ENCODE measurements around the gene NBPF26.
"Not testable (repeated sequence)": the region's sequence is repeated elsewhere in the genome, so short reads cannot be mapped to it uniquely, and the experiment has no call there.

The NBPF26 gene

DNA sequence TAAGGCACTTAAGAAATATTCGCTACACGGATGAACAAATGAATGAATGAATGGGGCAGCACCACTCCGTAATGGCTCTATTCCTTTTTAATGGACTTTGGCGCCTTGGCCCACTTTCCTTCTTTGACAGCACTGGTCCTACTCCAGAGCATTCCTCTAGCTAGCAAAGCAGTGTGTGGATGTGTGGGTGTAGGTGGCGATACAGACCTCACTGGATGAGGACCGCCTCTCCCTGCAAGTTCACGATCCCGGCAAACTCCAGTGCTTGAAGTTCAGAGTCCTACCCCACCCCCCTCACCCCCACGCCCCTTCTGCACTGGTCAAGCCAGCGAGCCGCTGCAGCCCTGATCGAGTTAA is 409 bp upstream of the NBPF26 start:
- CTCF ChIA-PET; POLR2A ChIA-PET; H3K27ac ChIP-seq (ENCODE audit: insufficient read depth in 1 of 2, low read depth in 1 of 2, low read length in 2 of 2, poor library complexity in 1 of 2, severe bottlenecking in 2 of 2); H3K36me3 ChIP-seq (ENCODE audit: control insufficient read depth in 4 of 4, insufficient read depth in 4 of 4, low read length in 3 of 4); H3K9me3 ChIP-seq (ENCODE audit: control extremely low read depth in 1 of 5, control insufficient read depth in 4 of 5, insufficient read depth in 2 of 5, low read depth in 1 of 5, low read length in 4 of 5); H3K4me1 ChIP-seq (ENCODE audit: control extremely low read depth in 1 of 4, control insufficient read depth in 4 of 4, insufficient read depth in 4 of 4, low read length in 3 of 4); H3K27me3 ChIP-seq (replicated peaks in 2 of 5; ENCODE audit: control insufficient read depth in 4 of 5, insufficient read depth in 5 of 5, low read length in 4 of 5); DNase-seq: not testable (repeated sequence)
- peak overlapping the region in 1 of 7 experiments; percentile 58 for H3K4me3 ChIP-seq (ENCODE audit: control insufficient read depth in 1 of 7, extremely low read depth in 1 of 7, insufficient read depth in 4 of 7, low read depth in 2 of 7, low read length in 6 of 7)
- no CpG with 5 or more reads among the region's 12 CpGs for WGBS (ENCODE audit: insufficient coverage)

DNA sequence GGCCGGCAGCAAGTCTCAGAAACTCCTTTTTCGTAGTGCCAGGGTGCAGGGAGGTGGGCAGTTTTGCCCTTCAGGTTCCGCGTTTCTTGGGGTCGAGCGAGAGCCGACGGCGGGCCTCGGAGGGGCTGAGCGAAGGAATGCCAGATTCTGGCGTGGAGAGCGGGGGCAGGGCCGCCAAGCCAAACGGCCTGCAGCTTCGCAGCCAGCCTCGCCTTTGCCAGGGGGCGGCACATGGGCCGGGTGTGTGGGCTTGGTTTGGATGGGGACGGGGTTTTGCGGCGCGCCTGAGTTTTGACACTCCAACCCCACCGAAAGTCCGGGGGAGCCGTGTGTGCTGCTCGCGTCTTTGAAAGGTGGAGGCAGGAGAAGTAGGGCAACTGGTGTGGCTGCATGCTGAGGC is 762 bp downstream of the NBPF26 start:
- no CpG with 5 or more reads among the region's 28 CpGs for WGBS (ENCODE audit: insufficient coverage)
- Histone ChIP-seq H3K4me3 (ENCODE audit: control insufficient read depth in 1 of 7, extremely low read depth in 1 of 7, insufficient read depth in 4 of 7, low read depth in 2 of 7, low read length in 6 of 7) (peak overlapping the region in 5 of 7 experiments; percentile 49 to 78 (median 65)), H3K27ac (ENCODE audit: insufficient read depth in 1 of 2, low read depth in 1 of 2, low read length in 2 of 2, poor library complexity in 1 of 2, severe bottlenecking in 2 of 2) (peak overlapping the region in 1 of 2 experiments; percentile 34)
- POLR2A ChIA-PET; H3K36me3 ChIP-seq (ENCODE audit: control insufficient read depth in 4 of 4, insufficient read depth in 4 of 4, low read length in 3 of 4); CTCF ChIA-PET; DNase-seq; H3K27me3 ChIP-seq (replicated peaks in 2 of 5; ENCODE audit: control insufficient read depth in 4 of 5, insufficient read depth in 5 of 5, low read length in 4 of 5); H3K9me3 ChIP-seq (ENCODE audit: control extremely low read depth in 1 of 5, control insufficient read depth in 4 of 5, insufficient read depth in 2 of 5, low read depth in 1 of 5, low read length in 4 of 5); H3K4me1 ChIP-seq (ENCODE audit: control extremely low read depth in 1 of 4, control insufficient read depth in 4 of 4, insufficient read depth in 4 of 4, low read length in 3 of 4): not testable (repeated sequence)

DNA sequence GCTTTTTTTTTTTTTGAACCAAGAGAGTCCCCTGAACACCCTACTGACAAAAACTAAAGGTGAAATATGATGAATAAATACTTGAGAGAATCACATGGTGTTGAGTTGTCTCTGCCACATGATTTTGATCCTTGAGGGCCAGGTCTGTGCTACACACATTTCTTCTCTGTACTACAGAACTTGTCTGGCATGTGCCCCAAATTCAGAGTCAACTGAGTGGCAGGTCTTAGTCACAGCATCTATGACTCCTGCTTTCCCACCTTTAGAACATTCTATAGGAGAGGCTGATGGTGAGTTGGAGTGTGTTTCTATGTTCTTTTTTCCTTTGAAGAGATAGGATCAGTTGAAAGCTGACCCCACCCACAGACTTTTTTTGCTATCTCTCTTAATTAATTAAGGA is 5.1 kb downstream of the NBPF26 start:
- H3K36me3 ChIP-seq (ENCODE audit: control insufficient read depth in 4 of 4, insufficient read depth in 4 of 4, low read length in 3 of 4); POLR2A ChIA-PET; H3K9me3 ChIP-seq (ENCODE audit: control extremely low read depth in 1 of 5, control insufficient read depth in 4 of 5, insufficient read depth in 2 of 5, low read depth in 1 of 5, low read length in 4 of 5); DNase-seq; CTCF ChIA-PET; H3K27ac ChIP-seq (ENCODE audit: insufficient read depth in 1 of 2, low read depth in 1 of 2, low read length in 2 of 2, poor library complexity in 1 of 2, severe bottlenecking in 2 of 2); H3K4me1 ChIP-seq (ENCODE audit: control extremely low read depth in 1 of 4, control insufficient read depth in 4 of 4, insufficient read depth in 4 of 4, low read length in 3 of 4); H3K27me3 ChIP-seq (replicated peaks in 2 of 5; ENCODE audit: control insufficient read depth in 4 of 5, insufficient read depth in 5 of 5, low read length in 4 of 5); H3K4me3 ChIP-seq (ENCODE audit: control insufficient read depth in 1 of 7, extremely low read depth in 1 of 7, insufficient read depth in 4 of 7, low read depth in 2 of 7, low read length in 6 of 7): not testable (repeated sequence)

DNA sequence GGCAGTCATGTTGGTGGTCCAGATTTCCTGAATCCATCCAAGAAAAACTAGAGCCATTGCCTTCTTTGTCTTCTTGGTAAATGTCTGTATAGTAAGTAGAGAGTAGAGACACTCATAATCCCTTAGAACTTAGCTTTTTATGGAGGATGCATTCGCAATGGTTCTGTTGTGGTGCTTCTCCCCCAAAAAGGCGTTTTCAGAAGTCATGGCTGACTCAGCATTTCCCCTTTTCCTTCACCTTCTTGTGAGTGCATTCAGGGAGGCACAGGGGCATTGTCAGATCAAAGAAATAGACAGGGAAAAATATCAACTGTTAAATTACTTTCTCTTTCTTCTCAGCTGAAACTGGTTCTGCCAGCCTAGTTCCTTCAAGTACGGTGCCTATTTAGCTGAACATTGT is 45.3 kb downstream of the NBPF26 start:
- CTCF ChIA-PET; H3K4me3 ChIP-seq (ENCODE audit: control insufficient read depth in 1 of 7, extremely low read depth in 1 of 7, insufficient read depth in 4 of 7, low read depth in 2 of 7, low read length in 6 of 7); H3K4me1 ChIP-seq (ENCODE audit: control extremely low read depth in 1 of 4, control insufficient read depth in 4 of 4, insufficient read depth in 4 of 4, low read length in 3 of 4); DNase-seq; H3K27ac ChIP-seq (ENCODE audit: insufficient read depth in 1 of 2, low read depth in 1 of 2, low read length in 2 of 2, poor library complexity in 1 of 2, severe bottlenecking in 2 of 2); H3K36me3 ChIP-seq (ENCODE audit: control insufficient read depth in 4 of 4, insufficient read depth in 4 of 4, low read length in 3 of 4); H3K9me3 ChIP-seq (ENCODE audit: control extremely low read depth in 1 of 5, control insufficient read depth in 4 of 5, insufficient read depth in 2 of 5, low read depth in 1 of 5, low read length in 4 of 5); H3K27me3 ChIP-seq (replicated peaks in 2 of 5; ENCODE audit: control insufficient read depth in 4 of 5, insufficient read depth in 5 of 5, low read length in 4 of 5); POLR2A ChIA-PET: not testable (repeated sequence)
- WGBS (ENCODE audit: insufficient coverage): no CpG with 5 or more reads among the region's 3 CpGs

DNA sequence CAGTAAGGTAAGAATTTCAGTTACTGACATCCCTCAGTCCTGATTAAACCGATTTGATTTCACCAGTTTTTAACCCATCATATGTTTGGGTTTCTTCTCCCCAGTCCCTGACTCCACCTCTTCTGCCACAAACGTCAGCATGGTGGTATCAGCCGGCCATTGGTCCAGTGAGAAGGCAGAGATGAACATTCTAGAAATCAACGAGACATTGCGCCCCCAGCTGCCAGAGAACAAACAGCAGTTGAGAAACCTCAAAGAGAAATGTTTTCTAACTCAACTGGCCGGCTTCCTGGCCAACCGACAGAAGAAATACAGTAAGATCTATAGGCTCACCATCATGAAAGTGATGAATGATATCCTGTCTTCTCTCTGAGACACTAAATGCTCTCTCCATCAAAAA is 81.7 kb downstream of the NBPF26 start:
- H3K4me3 ChIP-seq (ENCODE audit: control insufficient read depth in 1 of 7, extremely low read depth in 1 of 7, insufficient read depth in 4 of 7, low read depth in 2 of 7, low read length in 6 of 7); H3K4me1 ChIP-seq (ENCODE audit: control extremely low read depth in 1 of 4, control insufficient read depth in 4 of 4, insufficient read depth in 4 of 4, low read length in 3 of 4); CTCF ChIA-PET; H3K27ac ChIP-seq (ENCODE audit: insufficient read depth in 1 of 2, low read depth in 1 of 2, low read length in 2 of 2, poor library complexity in 1 of 2, severe bottlenecking in 2 of 2); H3K9me3 ChIP-seq (ENCODE audit: control extremely low read depth in 1 of 5, control insufficient read depth in 4 of 5, insufficient read depth in 2 of 5, low read depth in 1 of 5, low read length in 4 of 5); POLR2A ChIA-PET; H3K36me3 ChIP-seq (ENCODE audit: control insufficient read depth in 4 of 4, insufficient read depth in 4 of 4, low read length in 3 of 4); H3K27me3 ChIP-seq (replicated peaks in 2 of 5; ENCODE audit: control insufficient read depth in 4 of 5, insufficient read depth in 5 of 5, low read length in 4 of 5): not testable (repeated sequence)
- DNase-seq: peak in 1 of 3 donors; percentile 19
- WGBS (ENCODE audit: insufficient coverage): no CpG with 5 or more reads among the region's 7 CpGs

DNA sequence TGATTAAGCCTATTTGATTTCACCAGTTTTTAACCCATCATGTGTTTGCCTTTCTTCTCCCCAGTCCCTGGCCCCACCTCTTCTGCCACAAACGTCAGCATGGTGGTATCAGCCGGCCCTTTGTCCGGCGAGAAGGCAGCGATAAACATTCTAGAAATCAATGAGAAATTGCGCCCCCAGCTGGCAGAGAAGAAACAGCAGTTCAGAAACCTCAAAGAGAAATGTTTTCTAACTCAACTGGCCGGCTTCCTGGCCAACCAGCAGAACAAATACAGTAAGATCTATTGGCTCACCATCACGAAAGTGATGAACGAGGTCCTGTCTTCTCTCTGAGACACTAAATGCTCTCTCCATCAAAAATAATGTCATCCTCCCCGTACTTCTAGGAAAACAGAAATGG is 88.1 kb downstream of the NBPF26 start:
- H3K9me3 ChIP-seq (ENCODE audit: control extremely low read depth in 1 of 5, control insufficient read depth in 4 of 5, insufficient read depth in 2 of 5, low read depth in 1 of 5, low read length in 4 of 5); CTCF ChIA-PET; H3K27me3 ChIP-seq (replicated peaks in 2 of 5; ENCODE audit: control insufficient read depth in 4 of 5, insufficient read depth in 5 of 5, low read length in 4 of 5); H3K4me1 ChIP-seq (ENCODE audit: control extremely low read depth in 1 of 4, control insufficient read depth in 4 of 4, insufficient read depth in 4 of 4, low read length in 3 of 4); H3K27ac ChIP-seq (ENCODE audit: insufficient read depth in 1 of 2, low read depth in 1 of 2, low read length in 2 of 2, poor library complexity in 1 of 2, severe bottlenecking in 2 of 2); POLR2A ChIA-PET; H3K4me3 ChIP-seq (ENCODE audit: control insufficient read depth in 1 of 7, extremely low read depth in 1 of 7, insufficient read depth in 4 of 7, low read depth in 2 of 7, low read length in 6 of 7); H3K36me3 ChIP-seq (ENCODE audit: control insufficient read depth in 4 of 4, insufficient read depth in 4 of 4, low read length in 3 of 4): not testable (repeated sequence)
- DNase-seq: peak in 2 of 3 donors; percentile 23 to 46
- no CpG with 5 or more reads among the region's 10 CpGs for WGBS (ENCODE audit: insufficient coverage)

DNA sequence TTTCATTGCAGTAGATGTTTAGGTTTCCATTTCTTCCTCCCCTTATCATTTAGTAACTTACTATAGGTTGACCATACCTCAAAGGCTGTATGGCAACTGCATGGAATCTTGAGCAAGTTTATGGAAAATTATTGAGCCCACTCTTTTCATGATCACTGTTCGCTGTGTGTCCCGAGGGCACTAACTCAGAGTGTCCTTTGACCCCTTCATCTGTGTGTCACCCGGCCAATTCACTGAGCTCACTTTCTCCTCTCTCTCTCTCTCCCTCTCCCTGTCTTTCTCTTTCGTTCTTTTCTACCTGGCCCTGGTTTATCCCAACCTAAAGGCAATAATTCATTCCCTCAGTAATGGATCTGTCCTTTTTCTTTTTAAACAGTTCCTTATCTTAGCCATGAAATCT is 101.3 kb downstream of the NBPF26 start:
- WGBS (ENCODE audit: insufficient coverage): no CpG with 5 or more reads among the region's 4 CpGs
- CTCF ChIA-PET; H3K4me1 ChIP-seq (ENCODE audit: control extremely low read depth in 1 of 4, control insufficient read depth in 4 of 4, insufficient read depth in 4 of 4, low read length in 3 of 4); H3K27me3 ChIP-seq (replicated peaks in 2 of 5; ENCODE audit: control insufficient read depth in 4 of 5, insufficient read depth in 5 of 5, low read length in 4 of 5); H3K36me3 ChIP-seq (ENCODE audit: control insufficient read depth in 4 of 4, insufficient read depth in 4 of 4, low read length in 3 of 4); H3K27ac ChIP-seq (ENCODE audit: insufficient read depth in 1 of 2, low read depth in 1 of 2, low read length in 2 of 2, poor library complexity in 1 of 2, severe bottlenecking in 2 of 2); POLR2A ChIA-PET; H3K9me3 ChIP-seq (ENCODE audit: control extremely low read depth in 1 of 5, control insufficient read depth in 4 of 5, insufficient read depth in 2 of 5, low read depth in 1 of 5, low read length in 4 of 5); DNase-seq; H3K4me3 ChIP-seq (ENCODE audit: control insufficient read depth in 1 of 7, extremely low read depth in 1 of 7, insufficient read depth in 4 of 7, low read depth in 2 of 7, low read length in 6 of 7): not testable (repeated sequence)

DNA sequence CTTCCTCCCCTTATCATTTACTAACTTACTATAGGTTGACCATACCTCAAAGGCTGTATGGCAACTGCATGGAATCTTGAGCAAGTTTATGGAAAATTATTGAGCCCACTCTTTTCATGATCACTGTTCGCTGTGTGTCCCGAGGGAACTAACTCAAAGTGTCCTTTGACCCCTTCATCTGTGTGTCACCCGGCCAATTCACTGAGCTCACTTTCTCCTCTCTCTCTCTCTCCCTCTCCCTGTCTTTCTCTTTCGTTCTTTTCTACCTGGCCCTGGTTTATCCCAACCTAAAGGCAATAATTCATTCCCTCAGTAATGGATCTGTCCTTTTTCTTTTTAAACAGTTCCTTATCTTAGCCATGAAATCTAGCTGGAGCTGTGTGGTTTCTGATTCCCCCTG is 102.9 kb downstream of the NBPF26 start:
- H3K4me1 ChIP-seq (ENCODE audit: control extremely low read depth in 1 of 4, control insufficient read depth in 4 of 4, insufficient read depth in 4 of 4, low read length in 3 of 4); H3K27ac ChIP-seq (ENCODE audit: insufficient read depth in 1 of 2, low read depth in 1 of 2, low read length in 2 of 2, poor library complexity in 1 of 2, severe bottlenecking in 2 of 2); POLR2A ChIA-PET; H3K4me3 ChIP-seq (ENCODE audit: control insufficient read depth in 1 of 7, extremely low read depth in 1 of 7, insufficient read depth in 4 of 7, low read depth in 2 of 7, low read length in 6 of 7); CTCF ChIA-PET; DNase-seq; H3K9me3 ChIP-seq (ENCODE audit: control extremely low read depth in 1 of 5, control insufficient read depth in 4 of 5, insufficient read depth in 2 of 5, low read depth in 1 of 5, low read length in 4 of 5); H3K36me3 ChIP-seq (ENCODE audit: control insufficient read depth in 4 of 4, insufficient read depth in 4 of 4, low read length in 3 of 4); H3K27me3 ChIP-seq (replicated peaks in 2 of 5; ENCODE audit: control insufficient read depth in 4 of 5, insufficient read depth in 5 of 5, low read length in 4 of 5): not testable (repeated sequence)
- no CpG with 5 or more reads among the region's 4 CpGs for whole genome bisulfite sequencing (ENCODE audit: insufficient coverage)

Measured in common myeloid progenitor, CD34-positive (primary cell).